ENCODE measurements around the gene PSMB8. TPM values are rescaled to one million over a fixed set of nuclear protein-coding genes. Genes with fewer than 3 reads are reported as not detected.

The PSMB8 gene
- total RNA-seq, 2 donors from 2014 or later, result 9.9 to 24.1 TPM

- no peak for TF ChIP-seq POLR2A (IDR thresholded peaks at IDR 0.05)
- TF ChIP-seq CTCF (IDR thresholded peaks at IDR 0.05), result no peak
- DNase-seq (no peak), ATAC-seq (no peak)
- Histone ChIP-seq H3K4me3 (no peak overlapping the region), H3K27me3 (no peaks in the 10 kb centered on the region), H3K27ac (no peak overlapping the region), H3K9me3 (no peaks in the 10 kb centered on the region), H3K36me3 (replicated peaks in 1 of 2; ENCODE audit: insufficient read depth in 1 of 2, low read depth in 2 of 2) (peaks cover 0 to 11% of the 10 kb centered on the region in 2 donors), H3K4me1 (peaks cover 20% of the 10 kb centered on the region)
- intact Hi-C loops (cut with DNase I), result no loop called here
- WGBS, 2 donors, result 86% methylated on average over 4 of the region's 4 CpGs
These were observed 7.2 kb upstream of the PSMB8 start for GRCh38 chr6:32851025-32851424.

- H3K36me3 ChIP-seq (replicated peaks in 1 of 2; ENCODE audit: insufficient read depth in 1 of 2, low read depth in 2 of 2), result peaks cover 0 to 11% of the 10 kb centered on the region in 2 donors
- WGBS, 2 donors, result 81 to 84% methylated on average over 6 of the region's 6 CpGs
- no peaks in the 10 kb centered on the region for H3K27me3 ChIP-seq
- no peak overlapping the region for H3K4me3 ChIP-seq
- ATAC-seq, result no peak
- no peaks in the 10 kb centered on the region for H3K9me3 ChIP-seq
- DNase-seq, result no peak
- TF ChIP-seq POLR2A (IDR thresholded peaks at IDR 0.05) (no peak), CTCF (IDR thresholded peaks at IDR 0.05) (no peak)
- intact Hi-C loops (cut with DNase I), result no loop called here
- H3K27ac ChIP-seq, result no peak overlapping the region
- peaks cover 17% of the 10 kb centered on the region for H3K4me1 ChIP-seq
These were observed 5.3 kb upstream of the PSMB8 start for GRCh38 chr6:32849126-32849525.

- H3K27me3 ChIP-seq, result no peaks in the 10 kb centered on the region
- peaks cover 0 to 11% of the 10 kb centered on the region in 2 donors for H3K36me3 ChIP-seq (replicated peaks in 1 of 2; ENCODE audit: insufficient read depth in 1 of 2, low read depth in 2 of 2)
- DNase-seq, result no peak
- intact Hi-C loops (cut with DNase I), result no loop called here
- no peak for ATAC-seq
- no peaks in the 10 kb centered on the region for H3K9me3 ChIP-seq
- no peak for TF ChIP-seq CTCF (IDR thresholded peaks at IDR 0.05)
- TF ChIP-seq POLR2A (IDR thresholded peaks at IDR 0.05), result no peak
- no peak overlapping the region for H3K27ac ChIP-seq
- peaks cover 25% of the 10 kb centered on the region for H3K4me1 ChIP-seq
- WGBS, 2 donors, result 88 to 93% methylated on average over 8 of the region's 8 CpGs
- no peak overlapping the region for H3K4me3 ChIP-seq
These were observed 3.9 kb upstream of the PSMB8 start for GRCh38 chr6:32847795-32848194.

GRCh38 chr6:32847004-32847403 is 3.2 kb upstream of the PSMB8 start:
- H3K27me3 ChIP-seq, result no peaks in the 10 kb centered on the region
- intact Hi-C loops (cut with DNase I), result no loop called here
- H3K27ac ChIP-seq, result no peak overlapping the region
- 83 to 90% methylated on average over 10 of the region's 10 CpGs for WGBS, 2 donors
- TF ChIP-seq POLR2A (IDR thresholded peaks at IDR 0.05) (no peak), CTCF (IDR thresholded peaks at IDR 0.05) (no peak)
- H3K4me1 ChIP-seq, result peaks cover 20% of the 10 kb centered on the region
- peaks cover 0 to 11% of the 10 kb centered on the region in 2 donors for H3K36me3 ChIP-seq (replicated peaks in 1 of 2; ENCODE audit: insufficient read depth in 1 of 2, low read depth in 2 of 2)
- H3K4me3 ChIP-seq, result no peak overlapping the region
- DNase-seq (no peak), ATAC-seq (no peak)
- no peaks in the 10 kb centered on the region for H3K9me3 ChIP-seq

- intact Hi-C loops (cut with DNase I), result no loop called here
- Histone ChIP-seq H3K27ac (peak overlapping the region in 1 of 4 donors; percentile 93), H3K4me1 (peaks cover 13% of the 10 kb centered on the region), H3K9me3 (no peaks in the 10 kb centered on the region), H3K36me3 (replicated peaks in 1 of 2; ENCODE audit: insufficient read depth in 1 of 2, low read depth in 2 of 2) (peaks cover 0 to 11% of the 10 kb centered on the region in 2 donors), H3K4me3 (no peak overlapping the region), H3K27me3 (no peaks in the 10 kb centered on the region)
- ATAC-seq, result no peak
- TF ChIP-seq POLR2A (IDR thresholded peaks at IDR 0.05) (no peak), CTCF (IDR thresholded peaks at IDR 0.05) (no peak)
- WGBS, 2 donors, result 59 to 84% methylated on average over 5 to 10 of the region's 10 CpGs
- DNase-seq, result peak in 1 of 4 donors; percentile 27
These were observed 1.6 kb upstream of the PSMB8 start for GRCh38 chr6:32845384-32845884.
